ENCODE data around the gene MRPL33. TPM values are rescaled to one million over a fixed set of nuclear protein-coding genes. Genes with fewer than 3 reads are reported as not detected.
A peak's percentile ranks its signal among the peaks of the same experiment; 100 is the strongest.
"Not testable (repeated sequence)": the region's sequence is repeated elsewhere in the genome, so short reads cannot be mapped to it uniquely, and the experiment has no call there.

MRPL33 gene
- total RNA-seq, 1 donor from 2014 or later, result 48.3 TPM

DNA sequence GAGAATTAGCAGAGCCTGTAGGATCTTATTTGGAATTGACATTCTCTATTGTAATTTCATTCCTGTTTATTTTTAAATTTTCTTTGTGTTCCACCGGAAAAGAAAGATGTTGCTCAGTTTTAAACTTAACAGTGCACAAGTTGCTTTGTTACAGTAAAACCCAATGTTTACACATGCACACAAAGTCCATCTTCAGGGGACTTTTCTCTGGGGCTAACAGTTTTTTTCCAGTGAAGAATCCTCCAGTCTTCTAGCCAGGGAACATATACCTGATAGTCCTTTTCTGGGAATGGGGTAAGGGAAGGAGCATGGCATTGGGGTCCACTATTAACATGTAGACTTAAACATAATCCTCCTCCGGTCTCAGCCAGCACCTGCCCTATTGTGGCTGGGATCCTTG is 25.2 kb upstream of the MRPL33 start:
- TF ChIP-seq, protein P1, sequence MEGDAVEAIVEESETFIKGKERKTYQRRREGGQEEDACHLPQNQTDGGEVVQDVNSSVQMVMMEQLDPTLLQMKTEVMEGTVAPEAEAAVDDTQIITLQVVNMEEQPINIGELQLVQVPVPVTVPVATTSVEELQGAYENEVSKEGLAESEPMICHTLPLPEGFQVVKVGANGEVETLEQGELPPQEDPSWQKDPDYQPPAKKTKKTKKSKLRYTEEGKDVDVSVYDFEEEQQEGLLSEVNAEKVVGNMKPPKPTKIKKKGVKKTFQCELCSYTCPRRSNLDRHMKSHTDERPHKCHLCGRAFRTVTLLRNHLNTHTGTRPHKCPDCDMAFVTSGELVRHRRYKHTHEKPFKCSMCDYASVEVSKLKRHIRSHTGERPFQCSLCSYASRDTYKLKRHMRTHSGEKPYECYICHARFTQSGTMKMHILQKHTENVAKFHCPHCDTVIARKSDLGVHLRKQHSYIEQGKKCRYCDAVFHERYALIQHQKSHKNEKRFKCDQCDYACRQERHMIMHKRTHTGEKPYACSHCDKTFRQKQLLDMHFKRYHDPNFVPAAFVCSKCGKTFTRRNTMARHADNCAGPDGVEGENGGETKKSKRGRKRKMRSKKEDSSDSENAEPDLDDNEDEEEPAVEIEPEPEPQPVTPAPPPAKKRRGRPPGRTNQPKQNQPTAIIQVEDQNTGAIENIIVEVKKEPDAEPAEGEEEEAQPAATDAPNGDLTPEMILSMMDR (IDR thresholded peaks at IDR 0.05; ENCODE audit: unreplicated experiment), result no peak
- no peaks in the 10 kb centered on the region for H3K4me1 Mint-ChIP-seq
- DNase-seq (ENCODE audit: low spot score in 2 of 2, unreplicated experiment in 2 of 2), result no peak
- no peak overlapping the region for H3K4me3 Mint-ChIP-seq
- no peak overlapping the region for H3K27ac Mint-ChIP-seq
- peaks cover 21% of the 10 kb centered on the region for H3K9me3 Mint-ChIP-seq
- H3K36me3 Mint-ChIP-seq, result peaks cover 3% of the 10 kb centered on the region
- H3K27me3 Mint-ChIP-seq (ENCODE audit: low read depth), result no peaks in the 10 kb centered on the region

DNA sequence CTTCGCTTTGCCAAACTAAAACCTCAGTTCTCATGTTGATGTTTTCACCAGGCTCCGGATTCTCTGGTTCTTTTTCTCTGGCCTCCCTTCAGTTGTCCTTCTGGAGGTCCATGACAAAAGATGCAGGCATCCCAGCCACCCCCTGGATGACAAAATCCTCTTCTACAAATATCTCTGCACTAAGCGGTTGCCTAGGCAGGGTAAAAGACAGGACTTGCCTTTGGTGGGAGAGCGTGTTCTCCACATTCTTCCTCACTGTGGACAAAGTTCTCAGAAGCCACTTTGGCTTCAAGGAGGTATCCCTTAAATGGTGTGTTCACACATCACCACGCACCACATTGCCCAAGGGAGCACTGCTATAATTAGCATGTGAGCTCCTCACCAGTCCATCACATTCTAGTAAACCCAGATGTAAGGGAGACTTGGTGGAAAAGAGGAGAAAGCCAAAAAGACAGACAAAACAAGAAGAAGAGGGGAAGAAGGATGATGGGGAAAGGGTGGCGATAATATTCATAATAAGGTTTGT is 23.6 kb upstream of the MRPL33 start:
- Mint-ChIP-seq H3K36me3 (peaks cover 3% of the 10 kb centered on the region), H3K9me3 (peaks cover 21% of the 10 kb centered on the region), H3K4me1 (peaks cover 12% of the 10 kb centered on the region), H3K4me3 (no peak overlapping the region), H3K27me3 (ENCODE audit: low read depth) (no peaks in the 10 kb centered on the region), H3K27ac (no peak overlapping the region)
- DNase-seq (ENCODE audit: low spot score in 2 of 2, unreplicated experiment in 2 of 2), result no peak
- TF ChIP-seq, protein P1 (IDR thresholded peaks at IDR 0.05; ENCODE audit: unreplicated experiment), result no peak

DNA sequence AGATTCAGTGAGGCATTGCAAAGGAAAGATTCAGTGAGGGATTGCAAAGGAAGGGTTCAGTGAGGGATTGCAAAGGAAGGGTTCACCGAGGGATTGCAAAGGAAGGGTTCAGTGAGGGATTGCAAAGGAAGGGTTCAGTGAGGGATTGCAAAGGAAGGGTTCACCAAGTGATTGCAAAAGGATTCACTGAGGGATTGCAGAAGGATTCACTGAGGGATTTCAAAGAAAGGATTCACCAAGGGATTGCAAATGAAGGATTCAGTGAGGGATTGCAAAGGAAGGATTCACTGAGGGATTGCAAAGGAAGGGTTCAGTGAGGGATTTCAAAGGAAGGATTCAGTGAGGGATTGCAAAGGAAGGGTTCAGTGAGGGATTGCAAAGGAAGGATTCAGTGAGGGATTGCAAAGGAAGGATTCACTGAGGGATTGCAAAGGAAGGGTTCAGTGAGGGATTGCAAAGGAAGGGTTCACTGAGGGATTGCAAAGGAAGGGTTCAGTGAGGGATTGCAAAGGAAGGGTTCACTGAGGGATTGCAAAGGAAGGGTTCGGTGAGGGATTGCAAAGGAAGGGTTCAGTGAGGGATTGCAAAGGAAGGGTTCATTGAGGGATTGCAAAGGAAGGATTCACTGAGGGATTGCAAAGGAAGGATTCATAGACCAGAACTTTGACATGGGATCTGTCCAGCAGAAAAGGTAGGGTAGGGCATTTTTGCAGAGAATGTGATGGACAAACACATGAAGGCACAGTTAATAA is 22.5 kb upstream of the MRPL33 start:
- not testable (repeated sequence) for H3K27ac Mint-ChIP-seq; DNase-seq (ENCODE audit: low spot score in 2 of 2, unreplicated experiment in 2 of 2); H3K27me3 Mint-ChIP-seq (ENCODE audit: low read depth); H3K36me3 Mint-ChIP-seq; H3K4me3 Mint-ChIP-seq
- H3K4me1 Mint-ChIP-seq, result peaks cover 22% of the 10 kb centered on the region
- peaks cover 21% of the 10 kb centered on the region for H3K9me3 Mint-ChIP-seq

DNA sequence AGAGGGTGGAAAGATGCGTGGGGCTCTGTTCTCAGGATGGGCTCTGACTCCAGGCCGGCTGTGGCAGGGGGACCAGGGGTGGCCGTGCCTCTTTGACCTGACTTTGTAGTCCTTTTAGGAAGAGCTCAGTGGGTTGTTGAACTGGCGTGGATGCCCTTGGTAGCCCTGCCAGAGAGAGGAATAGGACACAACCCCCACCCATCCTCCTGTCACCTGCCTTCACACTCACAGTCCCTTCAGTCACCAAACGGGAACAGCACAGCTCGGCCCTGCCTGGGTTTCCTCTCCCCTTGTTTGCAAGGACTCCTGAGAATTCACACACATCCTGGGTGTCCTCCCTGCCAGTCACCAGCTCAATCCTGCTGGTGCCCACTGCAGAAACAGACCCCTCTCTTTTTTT is 20.1 kb upstream of the MRPL33 start:
- no peak for DNase-seq (ENCODE audit: low spot score in 2 of 2, unreplicated experiment in 2 of 2)
- peaks cover 3% of the 10 kb centered on the region for H3K36me3 Mint-ChIP-seq
- no peak overlapping the region for H3K4me3 Mint-ChIP-seq
- peaks cover 24% of the 10 kb centered on the region for H3K4me1 Mint-ChIP-seq
- H3K27ac Mint-ChIP-seq, result no peak overlapping the region
- peaks cover 15% of the 10 kb centered on the region for H3K9me3 Mint-ChIP-seq
- H3K27me3 Mint-ChIP-seq (ENCODE audit: low read depth), result no peaks in the 10 kb centered on the region
- TF ChIP-seq, protein P1 (IDR thresholded peaks at IDR 0.05; ENCODE audit: unreplicated experiment), result no peak

DNA sequence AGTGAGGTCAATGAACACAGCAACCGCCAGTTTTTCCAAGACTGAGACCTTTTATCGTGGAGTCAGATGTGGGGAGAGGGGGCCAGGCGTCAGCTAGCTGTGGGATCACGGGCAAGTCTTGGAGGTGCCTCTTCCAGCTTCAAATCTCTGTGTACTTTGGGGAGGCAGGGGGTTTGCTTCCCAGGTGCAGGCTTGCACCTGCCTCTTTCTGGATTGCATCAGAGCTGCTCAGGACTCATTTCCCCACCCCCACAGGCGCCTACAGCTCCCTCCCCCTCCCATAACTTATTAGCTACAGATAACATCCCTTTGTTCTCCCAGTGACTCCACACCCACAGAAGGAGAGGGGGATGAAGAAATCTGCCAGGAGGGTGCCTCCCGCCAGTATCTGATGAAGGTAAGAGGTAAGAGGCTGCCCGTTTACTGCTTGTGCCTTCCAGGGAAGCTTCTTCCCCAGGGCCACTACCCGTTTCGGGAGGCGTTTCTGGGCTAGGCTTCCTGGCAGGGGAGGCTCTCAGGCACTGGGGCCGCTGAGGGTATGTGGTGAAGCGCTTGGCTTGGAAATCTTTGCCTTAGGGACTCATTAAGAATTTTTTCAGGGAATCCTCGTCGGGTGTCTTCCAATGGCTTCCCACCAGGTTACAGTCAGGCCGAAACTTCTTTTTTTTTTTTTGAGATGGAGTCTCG is 18.8 kb upstream of the MRPL33 start:
- Mint-ChIP-seq H3K27ac (peak overlapping the region; percentile 98), H3K4me1 (peaks cover 24% of the 10 kb centered on the region), H3K4me3 (peak overlapping the region; percentile 66), H3K27me3 (ENCODE audit: low read depth) (no peaks in the 10 kb centered on the region), H3K36me3 (peaks cover 6% of the 10 kb centered on the region), H3K9me3 (peaks cover 15% of the 10 kb centered on the region)
- TF ChIP-seq, protein P1 (IDR thresholded peaks at IDR 0.05; ENCODE audit: unreplicated experiment), result no peak
- peak in 1 of 2 experiments; percentile 63 for DNase-seq (ENCODE audit: low spot score in 2 of 2, unreplicated experiment in 2 of 2)

DNA sequence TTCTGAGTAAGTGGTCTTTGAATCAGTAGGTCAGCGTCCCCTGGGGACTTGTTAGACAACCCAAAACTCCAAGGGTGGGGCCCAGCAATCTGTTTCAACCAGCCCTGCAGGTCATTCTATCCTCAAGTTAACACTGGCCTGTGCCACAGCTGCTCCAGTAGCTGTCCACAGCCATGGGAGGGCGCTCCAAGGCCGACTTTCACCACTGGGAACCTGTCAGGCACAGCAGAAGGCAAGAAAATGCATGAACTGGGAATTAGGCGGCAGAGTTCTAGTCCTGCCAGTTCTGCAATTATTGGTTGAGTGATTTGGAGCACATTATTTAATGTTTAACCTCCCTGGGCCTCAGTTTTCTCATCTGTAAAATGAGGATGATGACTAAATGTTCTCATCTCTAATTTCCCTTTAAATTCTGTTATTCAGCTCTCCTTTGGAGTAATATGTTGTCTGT is 17.4 kb upstream of the MRPL33 start:
- peaks cover 24% of the 10 kb centered on the region for H3K4me1 Mint-ChIP-seq
- H3K9me3 Mint-ChIP-seq, result peaks cover 7% of the 10 kb centered on the region
- peak overlapping the region; percentile 17 for H3K4me3 Mint-ChIP-seq
- H3K27me3 Mint-ChIP-seq (ENCODE audit: low read depth), result no peaks in the 10 kb centered on the region
- peaks cover 2% of the 10 kb centered on the region for H3K36me3 Mint-ChIP-seq
- H3K27ac Mint-ChIP-seq, result peak overlapping the region; percentile 98
- DNase-seq (ENCODE audit: low spot score in 2 of 2, unreplicated experiment in 2 of 2), result peak; percentile 32 to 76
- TF ChIP-seq, protein P1 (IDR thresholded peaks at IDR 0.05; ENCODE audit: unreplicated experiment), result peak; percentile 48
